Measurements from ENCODE around the gene ELAC1.

ELAC1 gene

DNA sequence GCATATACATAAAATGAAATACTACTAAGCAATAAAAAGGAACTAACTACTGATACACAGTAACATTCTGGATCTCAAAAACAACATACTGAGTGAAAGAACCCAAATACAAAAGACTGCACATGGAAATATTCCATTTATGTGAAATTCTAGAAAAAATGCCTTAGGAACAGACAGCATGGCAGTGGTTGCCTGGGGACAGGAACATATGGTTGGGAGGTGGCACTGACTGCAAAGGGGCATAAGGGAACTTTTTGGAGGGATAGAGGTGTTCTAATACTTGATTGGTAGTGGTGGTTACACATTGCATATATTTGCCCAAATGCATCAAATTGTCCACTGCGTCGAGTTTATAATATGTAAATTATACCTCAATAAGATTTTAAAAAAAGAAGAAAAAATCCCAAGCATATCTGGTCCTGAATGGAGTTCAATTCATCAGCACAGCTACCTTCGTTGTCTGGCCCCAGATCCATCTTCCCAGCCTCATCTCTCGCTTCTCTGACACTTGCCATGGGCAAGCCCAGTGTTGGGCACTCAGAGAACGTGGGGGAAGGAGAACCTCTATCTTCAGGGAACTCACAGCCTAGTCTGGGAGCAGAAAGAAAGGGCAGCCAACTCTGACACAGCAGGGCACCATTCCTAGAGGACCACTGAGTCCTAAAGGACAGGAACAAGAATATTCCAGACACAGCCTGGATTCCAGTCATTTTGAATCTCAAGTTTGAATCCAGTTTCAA, 53.6 kb downstream of the ELAC1 start:
- no peak for DNase-seq

DNA sequence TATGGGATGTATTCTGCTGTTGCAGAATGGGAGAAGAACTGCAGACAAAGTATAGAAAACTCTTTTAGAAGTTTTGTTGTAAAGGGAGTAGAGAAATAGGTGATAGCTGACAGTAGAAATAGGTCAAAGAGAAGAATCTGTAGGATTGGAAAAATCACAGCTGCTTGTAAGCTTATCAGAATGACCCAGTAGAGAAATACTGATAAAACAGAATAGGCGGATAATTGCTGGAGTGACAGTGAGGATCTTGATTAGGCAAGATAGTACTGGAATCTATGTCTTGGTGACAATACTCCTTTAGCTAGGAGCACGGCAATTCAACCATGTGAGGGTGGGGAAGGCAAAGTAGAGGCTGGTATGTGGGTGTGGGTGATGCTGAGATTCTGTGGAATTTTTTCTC, 57.7 kb downstream of the ELAC1 start:
- no peak for DNase-seq

DNA sequence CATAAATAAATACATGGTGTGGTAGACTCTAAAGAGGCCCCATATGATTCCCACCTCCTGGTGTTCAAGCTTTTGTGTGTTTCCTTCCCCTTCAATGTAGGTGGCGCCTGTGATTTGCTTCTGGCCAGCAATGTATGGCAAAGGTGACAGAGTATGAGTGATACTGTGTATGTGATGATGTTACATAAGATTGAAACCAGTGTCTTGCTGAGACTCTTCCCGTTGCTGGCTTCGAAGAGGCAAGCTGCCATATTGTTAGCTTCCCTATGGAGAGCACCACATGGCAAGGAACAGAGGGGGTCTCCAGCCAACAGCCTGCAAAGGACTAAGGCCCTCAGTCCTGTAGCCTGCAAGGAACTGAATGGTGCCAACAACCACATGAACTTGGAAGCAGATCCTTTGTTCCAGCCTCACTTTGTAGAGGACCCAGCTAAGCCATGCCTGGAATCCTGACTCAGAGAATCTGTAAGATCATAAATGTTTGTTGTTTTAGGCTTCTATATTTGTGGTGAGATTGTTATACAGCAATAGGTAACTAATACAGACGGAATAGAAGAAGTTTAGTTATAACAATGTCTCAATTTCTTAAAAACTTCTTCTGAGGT, 60.5 kb downstream of the ELAC1 start:
- DNase-seq = peak; percentile 80

DNA sequence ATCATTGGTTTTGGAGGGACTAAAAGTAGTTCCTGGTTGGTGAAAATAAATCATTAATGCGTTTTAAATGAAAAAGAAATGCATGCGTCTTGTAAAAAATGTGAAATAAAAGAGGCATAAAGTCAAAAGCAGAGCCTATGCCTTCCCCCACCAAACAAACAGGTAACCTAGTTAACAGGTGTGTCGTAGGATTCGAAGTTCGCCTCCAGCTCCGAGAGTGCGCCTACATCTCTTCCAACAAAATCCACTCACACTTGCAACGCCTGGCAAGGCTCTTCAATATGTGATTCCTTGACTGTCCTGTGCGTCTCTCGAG, 61.5 kb downstream of the ELAC1 start:
- DNase-seq = no peak

DNA sequence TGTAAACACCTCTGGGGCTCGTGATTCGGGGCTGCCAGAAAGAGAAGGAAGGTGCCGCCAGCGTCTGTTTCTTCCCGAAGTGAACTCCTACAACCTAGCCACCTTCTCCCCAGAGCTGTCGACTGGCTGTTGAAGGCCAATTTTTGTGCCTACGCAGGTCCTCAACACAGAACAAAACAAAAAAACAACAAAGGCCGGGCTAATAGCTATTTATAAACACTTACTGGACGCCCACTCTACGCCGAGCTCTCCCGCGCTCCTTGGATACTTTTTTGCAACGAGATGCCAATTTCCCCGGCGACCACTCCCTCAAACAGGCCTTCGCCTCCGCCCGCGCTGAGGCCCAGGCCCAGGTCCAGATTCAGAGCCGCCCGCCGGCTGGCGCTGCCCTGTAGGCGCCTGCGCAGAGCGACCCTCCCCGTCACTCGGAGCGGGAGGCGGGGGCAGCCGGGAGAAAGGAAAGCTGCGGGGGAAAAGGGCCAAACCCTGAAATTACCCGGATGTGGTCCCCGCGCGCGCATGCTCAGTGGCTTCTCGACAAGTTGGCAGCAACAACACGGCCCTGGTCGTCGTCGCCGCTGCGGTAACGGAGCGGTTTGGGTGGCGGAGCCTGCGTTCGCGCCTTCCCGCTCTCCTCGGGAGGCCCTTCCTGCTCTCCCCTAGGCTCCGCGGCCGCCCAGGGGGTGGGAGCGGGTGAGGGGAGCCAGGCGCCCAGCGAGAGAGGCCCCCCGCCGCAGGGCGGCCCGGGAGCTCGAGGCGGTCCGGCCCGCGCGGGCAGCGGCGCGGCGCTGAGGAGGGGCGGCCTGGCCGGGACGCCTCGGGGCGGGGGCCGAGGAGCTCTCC, 62.1 kb downstream of the ELAC1 start, which contains the start of gene SMAD4:
Gene SMAD4, plus strand, starts transcription at position 520 of the 843 bp plus-strand sequence. CDS start 16,834 bp downstream, outside the sequence.
- peak; percentile 92 for DNase-seq

DNA sequence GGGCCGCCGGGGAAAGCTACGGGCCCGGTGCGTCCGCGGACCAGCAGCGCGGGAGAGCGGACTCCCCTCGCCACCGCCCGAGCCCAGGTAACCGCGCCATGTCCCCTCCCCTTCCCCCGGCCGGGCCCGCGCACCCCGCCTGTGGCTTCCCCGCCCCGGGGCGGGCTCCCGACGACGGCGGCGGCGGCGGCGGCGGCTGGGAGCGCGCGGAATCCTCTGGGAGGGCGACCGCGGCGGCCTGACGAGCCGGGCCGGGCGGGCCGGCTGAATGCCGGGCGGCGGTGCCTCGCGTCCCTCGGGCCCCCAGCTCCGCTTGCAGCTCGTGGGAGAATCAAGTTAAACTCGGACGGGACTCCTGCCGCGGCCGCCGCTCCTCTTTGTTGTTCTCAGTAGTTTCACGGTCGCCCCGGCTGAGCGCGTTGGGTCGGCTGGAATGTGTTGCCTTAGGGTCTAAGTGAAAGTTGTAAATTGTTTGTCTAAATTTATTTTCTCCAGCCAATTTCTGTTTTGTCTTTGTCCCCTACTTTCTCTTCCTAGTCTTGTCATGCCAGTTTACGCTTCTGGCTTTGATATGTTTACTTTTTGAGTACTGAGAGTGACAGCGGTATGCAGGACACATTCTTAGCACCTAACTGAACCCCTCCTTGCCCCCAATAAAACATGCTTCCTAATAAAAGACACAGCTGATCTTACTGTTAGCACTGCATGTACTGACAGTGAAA, 62.9 kb downstream of the ELAC1 start:
- peak; percentile 31 for DNase-seq

DNA sequence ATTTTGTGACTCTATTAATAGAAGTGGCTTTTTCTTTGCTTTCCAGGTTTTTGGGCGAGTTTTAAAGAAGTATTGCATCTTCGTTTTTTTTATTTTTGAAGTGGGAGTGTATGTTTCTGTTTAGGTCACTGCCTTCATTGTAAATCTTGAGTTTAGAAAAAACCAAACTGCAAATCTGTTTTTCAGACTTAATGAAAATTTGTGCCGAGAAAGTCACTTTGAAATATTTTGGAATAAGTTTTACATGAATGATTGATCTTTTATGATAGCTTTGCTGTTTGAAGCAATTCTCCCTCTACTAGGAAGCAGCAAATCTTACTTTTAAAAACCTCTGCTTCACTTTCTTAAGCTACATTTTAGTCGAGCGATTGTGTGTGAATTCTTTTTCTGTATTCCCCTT, 64.4 kb downstream of the ELAC1 start:
- no peak for DNase-seq

DNA sequence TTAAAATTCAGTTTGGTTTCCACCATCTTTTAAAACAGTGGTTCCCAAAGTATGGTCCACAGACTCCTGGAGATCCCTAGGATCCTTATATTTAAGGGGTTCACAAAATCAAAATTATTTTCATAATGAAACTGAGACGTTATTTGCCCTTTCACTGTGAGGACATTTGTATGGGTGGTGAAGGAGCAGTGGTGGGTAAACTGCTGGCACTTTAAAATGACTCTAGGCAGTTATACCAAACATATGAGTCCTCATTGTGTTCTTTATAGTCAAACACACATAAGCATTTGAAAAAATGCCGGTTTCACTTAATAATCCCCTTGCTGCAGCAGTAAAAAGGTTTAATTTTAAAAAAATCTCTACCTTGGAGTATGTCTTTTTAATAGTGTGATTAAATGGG, 69.4 kb downstream of the ELAC1 start:
- DNase-seq = no peak
